Mesenchymal stem cell (in vitro differentiated cells and primary cell): ENCODE measurements around the gene ABCE1. TPM values are rescaled to one million over a fixed set of nuclear protein-coding genes. Genes with fewer than 3 reads are reported as not detected.

Experiments
- DNase-seq: peaks from one replicate; pipeline ENCODE4 v3.0.0-alpha.2; 2013
- H2AFZ ChIP-seq: one replicate; pipeline ENCODE4 v1.6.1; 2013; ENCODE audit warnings: low read depth, mild to moderate bottlenecking, control low read depth, inconsistent platforms, low read length, moderate library complexity
- H2AK5ac ChIP-seq: 2 replicates; pipeline ENCODE4 v1.6.1; 2013; ENCODE audit warnings: low read length, moderate library complexity, mild to moderate bottlenecking, inconsistent platforms; ENCODE audit not compliant: severe bottlenecking
- H2BK120ac ChIP-seq: one replicate; pipeline ENCODE4 v1.6.1; 2013; ENCODE audit warnings: low read depth, mild to moderate bottlenecking, inconsistent platforms, low read length, moderate library complexity
- H2BK12ac ChIP-seq, 2 experiments: one replicate each; pipeline ENCODE4 v1.6.1; 2013; ENCODE audit warnings: inconsistent platforms in 2 of 2, low read length in 2 of 2, mild to moderate bottlenecking in 2 of 2, moderate library complexity in 2 of 2, control low read depth in 1 of 2
- H2BK15ac ChIP-seq: one replicate; pipeline ENCODE4 v1.6.1; 2013; ENCODE audit warnings: mild to moderate bottlenecking, low read depth, inconsistent platforms; ENCODE audit not compliant: poor library complexity, severe bottlenecking
- H2BK5ac ChIP-seq: 2 replicates; pipeline ENCODE4 v1.6.1; 2013; ENCODE audit warnings: low read depth, mild to moderate bottlenecking, low read length, control low read depth, inconsistent platforms; ENCODE audit not compliant: poor library complexity, severe bottlenecking
- H3K14ac ChIP-seq, 2 experiments: one replicate each; pipeline ENCODE4 v1.6.1; 2013; ENCODE audit warnings: inconsistent platforms in 2 of 2, low read length in 2 of 2, control low read depth in 1 of 2, mild to moderate bottlenecking in 1 of 2, moderate library complexity in 1 of 2
- H3K18ac ChIP-seq, 2 experiments: one replicate each; pipeline ENCODE4 v1.6.1; 2013; ENCODE audit warnings: inconsistent platforms in 2 of 2, low read length in 2 of 2, control low read depth in 1 of 2, low read depth in 1 of 2, mild to moderate bottlenecking in 1 of 2
- H3K23ac ChIP-seq, 2 experiments: one replicate each; pipeline ENCODE4 v1.6.1; 2013; ENCODE audit warnings: inconsistent platforms in 2 of 2, low read length in 2 of 2, mild to moderate bottlenecking in 2 of 2, moderate library complexity in 2 of 2, control low read depth in 1 of 2
- H3K27ac ChIP-seq: 2 replicates; pipeline ENCODE4 v1.5.1; 2013; ENCODE audit warnings: mild to moderate bottlenecking, moderate library complexity, low read length, control low read depth, inconsistent platforms; ENCODE audit not compliant: poor library complexity, severe bottlenecking
- H3K27me3 ChIP-seq, 2 experiments: 2 replicates each; pipeline versions ENCODE4 v1.6.1 to v1.7.0; 2013; ENCODE audit warnings: low read length in 2 of 2, mild to moderate bottlenecking in 2 of 2, moderate library complexity in 2 of 2, control low read depth in 1 of 2, inconsistent platforms in 1 of 2; ENCODE audit not compliant: control insufficient read depth in 1 of 2, insufficient read depth in 1 of 2
- H3K36me3 ChIP-seq, 2 experiments: 2 replicates each; pipeline versions ENCODE4 v1.6.1 to v1.7.0; 2013; ENCODE audit warnings: low read length in 2 of 2, control low read depth in 1 of 2, inconsistent platforms in 1 of 2, low read depth in 1 of 2, mild to moderate bottlenecking in 1 of 2; ENCODE audit not compliant: insufficient read depth in 2 of 2, control insufficient read depth in 1 of 2
- H3K4ac ChIP-seq, 2 experiments: one replicate each; pipeline ENCODE4 v1.6.1; 2013; ENCODE audit warnings: inconsistent platforms in 2 of 2, low read length in 2 of 2, mild to moderate bottlenecking in 2 of 2, moderate library complexity in 2 of 2, control low read depth in 1 of 2, low read depth in 1 of 2
- H3K4me1 ChIP-seq: 2 replicates; pipeline ENCODE4 v1.6.1; 2013; ENCODE audit warnings: low read depth, low read length, control low read depth; ENCODE audit not compliant: control insufficient read depth, insufficient read depth
- H3K4me2 ChIP-seq: 2 replicates; pipeline ENCODE4 v1.6.1; 2013; ENCODE audit warnings: low read length, mild to moderate bottlenecking, inconsistent platforms; ENCODE audit not compliant: poor library complexity, severe bottlenecking
- H3K4me3 ChIP-seq, 2 experiments: 2 replicates each; pipeline versions ENCODE4 v1.5.1 to v1.7.0; 2013; ENCODE audit warnings: low read length in 2 of 2, mild to moderate bottlenecking in 2 of 2, control low read depth in 1 of 2, low read depth in 1 of 2; ENCODE audit not compliant: insufficient read depth in 1 of 2
- H3K79me1 ChIP-seq: replicated peaks from 2 replicates; pipeline ENCODE4 v1.6.1; 2013; ENCODE audit warnings: mild to moderate bottlenecking, control low read depth, low read length, inconsistent platforms; ENCODE audit not compliant: poor library complexity, severe bottlenecking
- H3K9ac ChIP-seq: 2 replicates; pipeline ENCODE4 v1.7.0; 2013; ENCODE audit warnings: mild to moderate bottlenecking, low read length, moderate library complexity
- H3K9me3 ChIP-seq: 2 replicates; pipeline ENCODE4 v1.7.0; 2013; ENCODE audit warnings: mild to moderate bottlenecking, low read length; ENCODE audit not compliant: control insufficient read depth
- H4K8ac ChIP-seq: one replicate; pipeline ENCODE4 v1.6.1; 2013; ENCODE audit warnings: inconsistent platforms, mild to moderate bottlenecking, low read length, moderate library complexity
- H4K91ac ChIP-seq: one replicate; pipeline ENCODE4 v1.6.1; 2013; ENCODE audit warnings: mild to moderate bottlenecking, low read length, inconsistent platforms
- WGBS: methylation state at CpG from one replicate; pipeline ENCODE4 v1.1.7; 2013; ENCODE audit warnings: mixed read lengths; 5-methylcytosine and 5-hydroxymethylcytosine counted together
- polyA plus RNA-seq, 2 experiments: library from polyadenylated mRNA; stranded (reverse); fragments of 200-250 nt; gene quantifications; one replicate each; pipeline ENCODE4 v1.2.3, GENCODE V29; 2013

Gene ABCE1
- 38.8 TPM for polyA plus RNA-seq (2013, experiment 1 of 2)
- 40.4 TPM for polyA plus RNA-seq (2013, experiment 2 of 2)

GRCh38 chr4:145097821-145098674 is at the start of gene ABCE1, which contains the start of gene ANAPC10:
Gene ABCE1 (plus strand): TSS chr4:145098311. CDS start chr4:145104413, 6,102 bp downstream.
Gene ANAPC10 (minus strand): TSS chr4:145098196. CDS start chr4:145096099, 2,097 bp downstream.
- H2AFZ ChIP-seq, result peak within 1 kb of the TSS; percentile 75
- peak within 1 kb of the TSS; percentile 69 for H3K4me2 ChIP-seq
- DNase-seq, result peak; percentile 99
- H3K36me3 ChIP-seq, result peaks cover 2 to 32% of the 10 kb centered on the region in 2 experiments
- H3K4me1 ChIP-seq, result peaks cover 6% of the 10 kb centered on the region
- H2BK12ac ChIP-seq, result no peak within 1 kb of the TSS
- peak within 1 kb of the TSS in 1 of 2 experiments; percentile 6 for H3K23ac ChIP-seq
- H3K79me1 ChIP-seq, result peaks cover 7% of the 10 kb centered on the region
- peak within 1 kb of the TSS; percentile 93 for H2BK15ac ChIP-seq
- under 1% methylated on average over 56 of the region's 67 CpGs for WGBS
- H3K4me3 ChIP-seq, result peak within 1 kb of the TSS; percentile 67 to 88
- H3K27ac ChIP-seq, result peak within 1 kb of the TSS; percentile 93
- H2BK5ac ChIP-seq, result no peak within 1 kb of the TSS
- peak within 1 kb of the TSS; percentile 26 to 62 for H3K18ac ChIP-seq
- no peak within 1 kb of the TSS for H2AK5ac ChIP-seq
- H4K8ac ChIP-seq, result peak within 1 kb of the TSS; percentile 41
- H4K91ac ChIP-seq, result peak within 1 kb of the TSS; percentile 1
- H3K9ac ChIP-seq, result peak within 1 kb of the TSS; percentile 97
- no peaks in the 10 kb centered on the region for H3K27me3 ChIP-seq
- peaks cover 15% of the 10 kb centered on the region for H3K9me3 ChIP-seq
- H3K4ac ChIP-seq, result peak within 1 kb of the TSS; percentile 16 to 74
- peak within 1 kb of the TSS; percentile 39 for H2BK120ac ChIP-seq
- peak within 1 kb of the TSS in 1 of 2 experiments; percentile 1 for H3K14ac ChIP-seq

DNA sequence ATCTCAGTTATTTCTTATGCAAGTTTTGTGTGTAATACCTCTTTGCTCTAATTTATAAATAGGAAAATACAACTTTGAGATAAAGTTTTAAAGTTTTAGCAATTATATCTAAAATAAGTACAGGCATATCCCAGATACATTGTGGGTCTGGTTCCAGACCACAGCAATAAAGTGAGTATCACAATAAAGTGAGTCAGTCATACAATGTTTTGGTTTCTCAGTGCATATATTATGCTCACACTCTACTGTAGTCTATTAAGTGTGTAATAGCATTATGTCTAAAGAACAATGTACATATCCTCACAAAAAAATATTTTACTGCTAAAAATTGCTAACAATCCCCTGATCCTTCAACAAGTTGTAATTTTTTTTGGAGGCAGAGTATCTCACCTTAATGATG is 49.3 kb upstream of the ABCE1 start:
- Histone ChIP-seq H3K9me3 (no peaks in the 10 kb centered on the region), H3K18ac (no peak overlapping the region), H3K27me3 (no peaks in the 10 kb centered on the region), H3K4me1 (no peaks in the 10 kb centered on the region), H2BK5ac (no peak overlapping the region), H4K8ac (no peak overlapping the region), H3K14ac (no peak overlapping the region), H3K4me3 (no peak overlapping the region), H3K4ac (no peak overlapping the region), H3K36me3 (peaks cover 0 to 6% of the 10 kb centered on the region in 2 experiments), H3K23ac (no peak overlapping the region), H3K4me2 (no peak overlapping the region), H4K91ac (no peak overlapping the region), H2BK15ac (no peak overlapping the region), H3K9ac (no peak overlapping the region), H3K27ac (no peak overlapping the region), H2AFZ (no peak overlapping the region), H3K79me1 (peaks cover 10% of the 10 kb centered on the region), H2BK12ac (no peak overlapping the region), H2AK5ac (no peak overlapping the region), H2BK120ac (no peak overlapping the region)
- no peak for DNase-seq

DNA sequence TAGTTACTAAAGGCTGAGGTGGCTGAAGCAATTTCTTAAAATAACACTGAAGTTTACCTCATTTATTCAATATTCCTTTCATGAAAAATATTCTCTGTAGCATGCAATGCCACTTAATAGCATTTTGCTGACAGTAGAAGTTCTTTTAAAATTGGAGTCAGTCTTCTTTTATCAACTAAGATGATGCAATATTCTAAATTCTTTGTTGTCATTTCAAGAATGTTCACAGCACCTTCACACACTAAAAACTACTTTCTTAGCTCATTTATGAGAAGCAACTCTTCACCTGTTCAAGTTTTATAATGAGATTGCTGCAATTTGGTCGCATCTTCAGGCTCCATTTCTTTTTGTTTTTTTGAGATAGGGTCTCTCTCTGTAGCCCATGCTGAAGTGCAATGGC is 48.9 kb upstream of the ABCE1 start:
- Histone ChIP-seq H2BK15ac (no peak overlapping the region), H3K36me3 (peaks cover 0 to 6% of the 10 kb centered on the region in 2 experiments), H3K4me2 (no peak overlapping the region), H3K23ac (no peak overlapping the region), H2AFZ (no peak overlapping the region), H3K79me1 (peaks cover 10% of the 10 kb centered on the region), H4K91ac (no peak overlapping the region), H3K27me3 (no peaks in the 10 kb centered on the region), H3K18ac (no peak overlapping the region), H2BK12ac (no peak overlapping the region), H4K8ac (no peak overlapping the region), H3K4ac (no peak overlapping the region), H3K9me3 (no peaks in the 10 kb centered on the region), H2BK5ac (no peak overlapping the region), H3K4me1 (no peaks in the 10 kb centered on the region), H2AK5ac (no peak overlapping the region), H3K4me3 (no peak overlapping the region), H3K14ac (no peak overlapping the region), H3K27ac (no peak overlapping the region), H3K9ac (no peak overlapping the region), H2BK120ac (no peak overlapping the region)
- DNase-seq, result no peak
- WGBS, result 100% methylated on average over 1 of the region's 1 CpG

- Histone ChIP-seq H2AK5ac (no peak overlapping the region), H3K23ac (no peak overlapping the region), H3K9ac (no peak overlapping the region), H3K4me1 (no peaks in the 10 kb centered on the region), H2BK15ac (no peak overlapping the region), H4K91ac (no peak overlapping the region), H2BK120ac (no peak overlapping the region), H3K4me2 (no peak overlapping the region), H3K9me3 (no peaks in the 10 kb centered on the region), H3K4ac (no peak overlapping the region), H2AFZ (no peak overlapping the region), H3K36me3 (peaks cover 3 to 7% of the 10 kb centered on the region in 2 experiments), H3K27ac (no peak overlapping the region), H2BK5ac (no peak overlapping the region), H4K8ac (no peak overlapping the region), H3K14ac (no peak overlapping the region), H3K18ac (no peak overlapping the region), H3K4me3 (no peak overlapping the region), H3K79me1 (peaks cover 15% of the 10 kb centered on the region), H2BK12ac (no peak overlapping the region), H3K27me3 (no peaks in the 10 kb centered on the region)
- 97% methylated on average over 4 of the region's 5 CpGs for WGBS
- DNase-seq, result no peak
Observed at GRCh38 chr4:145055533-145056257, 42.4 kb upstream of the ABCE1 start.
